K562 (cell line): ENCODE data around the gene RNF144A. TPM values are rescaled to one million over a fixed set of nuclear protein-coding genes. Genes with fewer than 3 reads are reported as not detected.
A peak's percentile ranks its signal among the peaks of the same experiment; 100 is the strongest.

Source experiments
- ATAC-seq: fragments of 200-7000 bp; cut with Tn5 transposase; 3 replicates; pipeline ENCODE4 v1.9.1; 2020; ENCODE audit warnings: moderate library complexity
- BruUV-seq: library from RNA; stranded (reverse); fragments of 400-500 nt; replicated peaks from 2 replicates; lab custom pipeline; 2021; lab: Mats Ljungman, UMichigan
- CTCF ChIA-PET: fragments of 300-600 bp; formaldehyde crosslinking; extraction: SDS; loops from one replicate; lab custom pipeline; 2021; ENCODE audit warnings: low intra/inter-chr PET ratio; lab: Yijun Ruan, JAX
- POLR2A ChIA-PET: fragments of 300-600, 350-650 bp; sonication (Branson Sonifier 250); formaldehyde crosslinking; extraction: SDS; loops from one replicate; lab custom pipeline; 2021; ENCODE audit warnings: antibody characterized with exemption, inconsistent platforms; lab: Yijun Ruan, JAX
- DNase-seq, 4 experiments: peaks; one replicate each; pipeline versions ENCODE4 v3.0.0 to v3.0.0-alpha.2; 2011 to 2018; ENCODE audit warnings: low spot score in 3 of 4, mixed read lengths in 3 of 4; ENCODE audit errors: extremely low read depth in 1 of 4
- FAIRE-seq: peaks from 2 replicates; lab custom pipeline; 2011; peaks lifted over from hg19 to GRCh38; lab: Jason Lieb, UNC
- H2AFZ ChIP-seq: 2 replicates; pipeline ENCODE4 v1.6.0; 2011; ENCODE audit warnings: low read depth, low read length, control low read depth, inconsistent platforms
- H3K27ac ChIP-seq: fragments of 200-600 bp; 3 replicates; pipeline ENCODE4 v1.8.0; 2011; ENCODE audit warnings: low read depth, mild to moderate bottlenecking, control low read depth, inconsistent platforms, low read length, moderate library complexity, mixed read lengths; ENCODE audit errors: extremely low read depth
- H3K27me3 ChIP-seq, 2 experiments: fragments of 300-600 bp in 1 of 2; 2 replicates in 1 of 2; 3 replicates in 1 of 2; pipeline versions ENCODE4 v1.6.0 to v1.8.0; 2011; ENCODE audit warnings: inconsistent platforms in 2 of 2, low read length in 2 of 2, mild to moderate bottlenecking in 1 of 2, mixed read lengths in 1 of 2, moderate library complexity in 1 of 2; ENCODE audit not compliant: control insufficient read depth in 2 of 2, insufficient read depth in 2 of 2
- H3K36me3 ChIP-seq: fragments of 300-600 bp; 3 replicates; pipeline ENCODE4 v1.8.0; 2011; ENCODE audit warnings: mild to moderate bottlenecking, low read length, inconsistent platforms; ENCODE audit not compliant: control insufficient read depth, insufficient read depth
- H3K4me1 ChIP-seq, 2 experiments: fragments of 200-600 bp in 1 of 2; replicated peaks in 1 of 2; 2 replicates in 1 of 2; 3 replicates in 1 of 2; pipeline versions ENCODE4 v1.5.1 to v1.8.0; 2011; ENCODE audit warnings: inconsistent platforms in 2 of 2, low read length in 2 of 2, mild to moderate bottlenecking in 1 of 2, mixed read lengths in 1 of 2, moderate library complexity in 1 of 2; ENCODE audit not compliant: control insufficient read depth in 2 of 2, insufficient read depth in 2 of 2
- H3K4me2 ChIP-seq: 2 replicates; pipeline ENCODE4 v1.6.1; 2011; ENCODE audit warnings: low read length, control low read depth, inconsistent platforms, mixed read lengths; ENCODE audit not compliant: insufficient read depth
- H3K4me3 ChIP-seq: fragments of 200-600 bp; sonication (generic), shearing (Covaris generic); 2 replicates; pipeline ENCODE4 v1.5.1; 2016; ENCODE audit warnings: control low read depth, inconsistent platforms
- H3K79me2 ChIP-seq: fragments of 200-600 bp; 3 replicates; pipeline ENCODE4 v1.8.0; 2011; ENCODE audit warnings: low read length, inconsistent platforms; ENCODE audit not compliant: control insufficient read depth, insufficient read depth
- H3K9ac ChIP-seq, 2 experiments: 2 replicates each; pipeline versions ENCODE4 v1.6.0 to v1.6.1; 2011; ENCODE audit warnings: low read depth in 2 of 2, low read length in 2 of 2, control low read depth in 1 of 2, inconsistent platforms in 1 of 2, mild to moderate bottlenecking in 1 of 2, mixed read lengths in 1 of 2; ENCODE audit not compliant: insufficient read depth in 1 of 2
- H3K9me1 ChIP-seq: one replicate; pipeline ENCODE4 v1.6.0; 2011; ENCODE audit warnings: inconsistent platforms, mild to moderate bottlenecking, low read length, moderate library complexity; ENCODE audit not compliant: control insufficient read depth, insufficient read depth
- H3K9me3 ChIP-seq: replicated peaks from 2 replicates; pipeline ENCODE4 v1.5.1; 2011; ENCODE audit warnings: low read depth, low read length, inconsistent platforms; ENCODE audit not compliant: control insufficient read depth, insufficient read depth
- H4K20me1 ChIP-seq: replicated peaks from 2 replicates; pipeline ENCODE4 v1.6.1; 2011; ENCODE audit warnings: low read length, inconsistent platforms, mixed read lengths; ENCODE audit not compliant: control insufficient read depth, insufficient read depth
- DPF2 ChIP-seq: fragments of 450-650 bp; IDR thresholded peaks from 2 replicates; pipeline ENCODE4 v1.6.1; 2016
- ETV5 ChIP-seq: sonication (generic); formaldehyde crosslinking; IDR thresholded peaks from 2 replicates; pipeline ENCODE4 v1.4.0; 2020; ENCODE audit warnings: low read depth, mild to moderate bottlenecking, missing genetic modification reagents
- IRF1 ChIP-seq: sonication (generic); formaldehyde crosslinking; IDR thresholded peaks from 2 replicates; pipeline ENCODE4 v1.8.0; 2022; ENCODE audit warnings: missing genetic modification reagents, mild to moderate bottlenecking, borderline replicate concordance
- RREB1 ChIP-seq: fragments of 250-450 bp; sonication (Bioruptor Pico); IDR thresholded peaks from 2 replicates; pipeline ENCODE4 v1.4.0; 2020
- VEZF1 ChIP-seq: fragments of 200-800 bp; sonication (Bioruptor generic); IDR thresholded peaks from 2 replicates; pipeline ENCODE4 v1.6.1; 2017; ENCODE audit warnings: missing genetic modification characterization, missing compliant biosample characterization
- ZNF121 ChIP-seq: sonication (generic); formaldehyde crosslinking; conservative IDR thresholded peaks from 2 replicates; pipeline ENCODE4 v1.8.0; 2022; ENCODE audit warnings: missing genetic modification reagents
- ZNF146 ChIP-seq: IDR thresholded peaks from one replicate; pipeline ENCODE4 v1.6.1; 2018; ENCODE audit warnings: missing compliant biosample characterization; ENCODE audit not compliant: unreplicated experiment
- ZNF655 ChIP-seq: fragments of 250-450 bp; sonication (Bioruptor Pico); IDR thresholded peaks from 2 replicates; pipeline ENCODE4 v1.5.0; 2021
- ZNF668 ChIP-seq: fragments of 250-450 bp; sonication (Bioruptor Pico); IDR thresholded peaks from 2 replicates; pipeline ENCODE4 v1.8.0; 2022; ENCODE audit warnings: mild to moderate bottlenecking, inconsistent platforms
- ZNF778 ChIP-seq: fragments of 450-650 bp; formaldehyde crosslinking; IDR thresholded peaks from 2 replicates; pipeline ENCODE4 v1.4.0; 2020; ENCODE audit warnings: mild to moderate bottlenecking, moderate library complexity
- ZNF780A ChIP-seq: fragments of 250-450 bp; sonication (Bioruptor Pico); IDR thresholded peaks from 2 replicates; pipeline ENCODE4 v1.5.0; 2021; ENCODE audit warnings: mild to moderate bottlenecking
- WGBS: fragments of 100-300 bp; shearing (Covaris generic); methylation state at CpG from one replicate; pipeline ENCODE4 v1.1.6; 2016; ENCODE audit warnings: low coverage, mixed read lengths; ENCODE audit not compliant: insufficient coverage; ENCODE audit errors: missing lambda C conversion rate; 5-methylcytosine and 5-hydroxymethylcytosine counted together
- in situ Hi-C: fragments of 300-500 bp; cut with MboI; formaldehyde crosslinking; loops from 4 replicates; pipeline ENCODE4 v1.15.0; 2018; ENCODE audit warnings: inconsistent platforms, mixed read lengths
- intact Hi-C: fragments of 100-400 bp; cut with micrococcal nuclease; formaldehyde crosslinking; loops from 2 replicates; pipeline ENCODE4 v1.14.2; 2022
- polyA plus RNA-seq, 8 experiments: library from polyadenylated mRNA; depleted of rRNA in 4 of 8; stranded (reverse) in 5 of 8; unstranded in 3 of 8; fragments of >200 nt; fragmentation: Nextera tagmentation in 2 of 8; fragmentation: Illumina TruSeq in 1 of 8; extraction: Ambion mirVana in 2 of 8; extraction: Trizol in 1 of 8; gene quantifications; 2 replicates each; pipeline versions ENCODE4 v1.2.1 to v1.2.3, GENCODE V29; 2011 to 2014; ENCODE audit warnings: inconsistent platforms in 1 of 8, missing spikeins in 1 of 8
- total RNA-seq, 7 experiments: library from RNA; depleted of rRNA in 6 of 7; stranded (reverse); fragments of >200 nt in 6 of 7; fragmentation: Illumina TruSeq in 2 of 7; extraction: Trizol in 2 of 7; gene quantifications; 2 replicates each; pipeline versions ENCODE4 v1.2.1 to v1.2.3, GENCODE V29; 2011 to 2021; ENCODE audit warnings: low replicate concordance in 1 of 7

Gene RNF144A
- total and polyA plus RNA-seq, 9 of the 15 experiments (the other 6 are each of a cell fraction or from before 2014, with no cell fraction given): 0.96 to 11.3 (median 6.2) TPM

- no peak for TF ChIP-seq ZNF655 (CRISPR knock-in tag)
- TF ChIP-seq DPF2: no peak
- no peak for TF ChIP-seq ZNF146
- TF ChIP-seq VEZF1 (CRISPR knock-in tag): no peak
- no peak for TF ChIP-seq ETV5 (CRISPR knock-in tag)
- TF ChIP-seq IRF1: no peak
Observed at GRCh38 chr2:6916224-6916623, 988 bp upstream of the RNF144A start (continued).

GRCh38 chr2:6916736-6917070 is 509 bp upstream of the RNF144A start:
- Histone ChIP-seq H3K4me3 (no peak overlapping the region), H3K27me3 (0 out of 5 replicates have a peak, but pooled peaks cover 0 to 4% of the 10 kb centered on the region in 2 experiments), H3K9ac (peak overlapping the region in 1 of 2 experiments; percentile 82; a peak in 2 of 4 replicates), H3K27ac (no peak overlapping the region), H3K79me2 (no peaks in the 10 kb centered on the region), H3K4me1 (peaks cover 3 to 25% of the 10 kb centered on the region in 2 experiments; a peak in 4 of 5 replicates), H4K20me1 (peaks cover 4% of the 10 kb centered on the region; the same call in 1 of the 2 replicates), H3K9me3 (no peaks in the 10 kb centered on the region), H3K36me3 (no peaks in the 10 kb centered on the region), H2AFZ (peak overlapping the region; percentile 92), H3K4me2 (peak overlapping the region; percentile 56; the same call in 1 of the 2 replicates), H3K9me1 (no peaks in the 10 kb centered on the region)
- ChIA-PET CTCF (interaction anchor here (1.1 kb wide), 1 partner anchor 91 kb away, joined by 4 read pairs; no protein-coding TSS in a partner anchor), POLR2A (interaction anchor here (0.5 to 1.5 kb wide), 4 partner anchors 20 to 168 kb away, joined by 3 to 5 read pairs (median 4); no protein-coding TSS in a partner anchor)
- intact Hi-C loops (loop anchor here (2.0 to 5.0 kb wide), 4 partner anchors 20 to 166 kb away; no protein-coding TSS in a partner anchor), in situ Hi-C loops (no loop called here)
- FAIRE-seq (no peak), DNase-seq (no peak), ATAC-seq (no peak)
- 67% methylated on average over 4 of the region's 8 CpGs for WGBS
- BruUV-seq: no TSS peak
- no peak for TF ChIP-seq ZNF780A (CRISPR knock-in tag)
- TF ChIP-seq ZNF778 (CRISPR knock-in tag): no peak
- no peak for TF ChIP-seq ZNF121
- no peak for TF ChIP-seq ZNF668
- no peak for TF ChIP-seq RREB1
